HG02884 (cell line): Measurements from ENCODE around the gene PLA2G4A.

Source experiments
- ATAC-seq: cut with Tn5 transposase; IDR thresholded peaks from one replicate; pipeline ENCODE4 v1.9.1; 2021; ENCODE audit warnings: mild to moderate bottlenecking, moderate library complexity; ENCODE audit not compliant: unreplicated experiment

Gene PLA2G4A

GRCh38 chr1:186967656-186968394 is 139.1 kb downstream of the PLA2G4A start:
- no peak for ATAC-seq

- no peak for ATAC-seq
These were observed 146.0 kb downstream of the PLA2G4A start for GRCh38 chr1:186974774-186975181.

- ATAC-seq = no peak
These were observed 146.5 kb downstream of the PLA2G4A start for GRCh38 chr1:186975220-186975619.

GRCh38 chr1:186976700-186977099 is 148.0 kb downstream of the PLA2G4A start:
- no peak for ATAC-seq

GRCh38 chr1:186977266-186977957 is 148.7 kb downstream of the PLA2G4A start:
- no peak for ATAC-seq

GRCh38 chr1:186978596-186979556 is 150.1 kb downstream of the PLA2G4A start:
- ATAC-seq = no peak

- no peak for ATAC-seq
These were observed 151.7 kb downstream of the PLA2G4A start for GRCh38 chr1:186980400-186980799.

- no peak for ATAC-seq
These were observed 153.4 kb downstream of the PLA2G4A start for GRCh38 chr1:186982116-186982515.

- no peak for ATAC-seq
These were observed 154.6 kb downstream of the PLA2G4A start for GRCh38 chr1:186983327-186983726.

- no peak for ATAC-seq
These were observed 156.2 kb downstream of the PLA2G4A start for GRCh38 chr1:186984959-186985358.

- peak; percentile 79 for ATAC-seq
These were observed 157.2 kb downstream of the PLA2G4A start for GRCh38 chr1:186985889-186986491.

- no peak for ATAC-seq
These were observed 158.3 kb downstream of the PLA2G4A start for GRCh38 chr1:186987065-186987464.

- no peak for ATAC-seq
These were observed 159.0 kb downstream of the PLA2G4A start for GRCh38 chr1:186987769-186988168.

- ATAC-seq = no peak
These were observed 165.2 kb downstream of the PLA2G4A start for GRCh38 chr1:186993996-186994395.

- peak; percentile 48 for ATAC-seq
These were observed 166.1 kb downstream of the PLA2G4A start for GRCh38 chr1:186994897-186995296.

GRCh38 chr1:186996816-186997215 is 168.1 kb downstream of the PLA2G4A start:
- ATAC-seq = no peak

- ATAC-seq = no peak
These were observed 169.1 kb downstream of the PLA2G4A start for GRCh38 chr1:186997877-186998276.

GRCh38 chr1:186999506-186999905 is 170.8 kb downstream of the PLA2G4A start:
- ATAC-seq = no peak

GRCh38 chr1:187001198-187001889 is 172.6 kb downstream of the PLA2G4A start:
- no peak for ATAC-seq

GRCh38 chr1:187003353-187003752 is 174.6 kb downstream of the PLA2G4A start:
- ATAC-seq = no peak
